HepG2 (cell line): ENCODE results near the gene TRABD. TPM values are rescaled to one million over a fixed set of nuclear protein-coding genes. Genes with fewer than 3 reads are reported as not detected.

Source experiments
- CREB3 ChIP-seq: sonication (generic); formaldehyde crosslinking; IDR thresholded peaks from 2 replicates; pipeline ENCODE4 v1.5.0; 2020; ENCODE audit warnings: missing genetic modification reagents
- CTCF ChIP-seq: sonication (generic); formaldehyde crosslinking; IDR thresholded peaks from 2 replicates; pipeline ENCODE4 v1.5.0; 2020; ENCODE audit warnings: mild to moderate bottlenecking, missing genetic modification reagents, moderate library complexity
- FOXK2 ChIP-seq: fragments of 450-650 bp; IDR thresholded peaks from 2 replicates; pipeline ENCODE4 v1.6.1; 2016
- FOXP1 ChIP-seq, 2 experiments: fragments of 450-650 bp in 1 of 2; IDR thresholded peaks; 2 replicates each; pipeline ENCODE4 v1.6.1; 2017 to 2018; ENCODE audit warnings: antibody characterized with exemption in 1 of 2
- GATAD1 ChIP-seq: IDR thresholded peaks from 2 replicates; pipeline ENCODE4 v1.6.1; 2016; ENCODE audit warnings: missing genetic modification reagents, missing compliant biosample characterization
- HIVEP1 ChIP-seq: sonication (generic); formaldehyde crosslinking; IDR thresholded peaks from 2 replicates; pipeline ENCODE4 v1.4.0; 2020; ENCODE audit warnings: mild to moderate bottlenecking, missing genetic modification reagents
- HNF4A ChIP-seq: sonication (generic); formaldehyde crosslinking; IDR thresholded peaks from 2 replicates; pipeline ENCODE4 v1.4.0; 2020; ENCODE audit warnings: missing genetic modification reagents
- JUNB ChIP-seq: sonication (generic); formaldehyde crosslinking; IDR thresholded peaks from 2 replicates; pipeline ENCODE4 v1.8.0; 2022; ENCODE audit warnings: missing genetic modification reagents, mild to moderate bottlenecking, borderline replicate concordance
- KMT2A ChIP-seq: sonication (generic); formaldehyde crosslinking; IDR thresholded peaks from 2 replicates; pipeline ENCODE4 v1.4.0; 2020; ENCODE audit warnings: missing genetic modification reagents
- MED1 ChIP-seq: sonication (generic); formaldehyde crosslinking; IDR thresholded peaks from 2 replicates; pipeline ENCODE4 v1.4.0; 2020; ENCODE audit warnings: missing genetic modification reagents
- MTA3 ChIP-seq: sonication (generic); formaldehyde crosslinking; IDR thresholded peaks from 2 replicates; pipeline ENCODE4 v1.4.0; 2020; ENCODE audit warnings: missing genetic modification reagents
- PHF8 ChIP-seq: sonication (generic); formaldehyde crosslinking; IDR thresholded peaks from 2 replicates; pipeline ENCODE4 v1.5.0; 2020; ENCODE audit warnings: missing genetic modification reagents
- POGZ ChIP-seq: sonication (generic); formaldehyde crosslinking; IDR thresholded peaks from 2 replicates; pipeline ENCODE4 v1.4.0; 2020; ENCODE audit warnings: mild to moderate bottlenecking, missing genetic modification reagents
- RELA ChIP-seq: sonication (generic); formaldehyde crosslinking; IDR thresholded peaks from 2 replicates; pipeline ENCODE4 v1.4.0; 2020; ENCODE audit warnings: missing genetic modification reagents
- SKI ChIP-seq: fragments of 450-650 bp; IDR thresholded peaks from one replicate; pipeline ENCODE4 v1.6.1; 2018; ENCODE audit warnings: mild to moderate bottlenecking; ENCODE audit not compliant: partially characterized antibody
- SMARCE1 ChIP-seq: fragments of 450-650 bp; IDR thresholded peaks from 2 replicates; pipeline ENCODE4 v1.6.1; 2017; ENCODE audit warnings: borderline replicate concordance
- SYNCRIP ChIP-seq: fragments of 200-400 bp; formaldehyde crosslinking; IDR thresholded peaks from 2 replicates; pipeline ENCODE4 v1.6.1; 2018; ENCODE audit warnings: mild to moderate bottlenecking, low read depth, low read length; ENCODE audit not compliant: insufficient read depth
- ZNF292 ChIP-seq: sonication (generic); formaldehyde crosslinking; IDR thresholded peaks from 2 replicates; pipeline ENCODE4 v1.8.1; 2022; ENCODE audit warnings: mild to moderate bottlenecking, low read depth, missing genetic modification reagents, borderline replicate concordance
- ZNF350 ChIP-seq: sonication (generic); formaldehyde crosslinking; IDR thresholded peaks from 2 replicates; pipeline ENCODE4 v1.4.0; 2020; ENCODE audit warnings: mild to moderate bottlenecking, low read depth, missing genetic modification reagents, borderline replicate concordance
- ZNF512B ChIP-seq: sonication (generic); formaldehyde crosslinking; IDR thresholded peaks from 2 replicates; pipeline ENCODE4 v1.5.1; 2020; ENCODE audit warnings: missing genetic modification reagents, mild to moderate bottlenecking, borderline replicate concordance
- ZNF619 ChIP-seq: sonication (generic); formaldehyde crosslinking; IDR thresholded peaks from 2 replicates; pipeline ENCODE4 v1.4.0; 2020; ENCODE audit warnings: mild to moderate bottlenecking, missing genetic modification reagents
- ZNF770 ChIP-seq: sonication (generic); formaldehyde crosslinking; IDR thresholded peaks from 2 replicates; pipeline ENCODE4 v1.5.0; 2020; ENCODE audit warnings: mild to moderate bottlenecking, missing genetic modification reagents
- ZSCAN21 ChIP-seq: sonication (generic); formaldehyde crosslinking; IDR thresholded peaks from 2 replicates; pipeline ENCODE4 v1.8.0; 2022; ENCODE audit warnings: mild to moderate bottlenecking, missing genetic modification reagents, moderate library complexity, borderline replicate concordance
- polyA plus RNA-seq, 8 experiments: library from polyadenylated mRNA; depleted of rRNA in 3 of 8; stranded (reverse) in 7 of 8; unstranded in 1 of 8; fragments of >200 nt; fragmentation: Illumina TruSeq in 4 of 8; extraction: Trizol in 4 of 8; gene quantifications; 2 replicates each; pipeline versions ENCODE4 v1.2.1 to v1.2.3, GENCODE V29; 2011 to 2016; ENCODE audit warnings: low read depth in 4 of 8, missing spikeins in 1 of 8, mixed read lengths in 1 of 8; ENCODE audit not compliant: insufficient read depth in 1 of 8
- total RNA-seq, 5 experiments: library from RNA; depleted of rRNA; stranded (reverse); fragments of >200 nt; fragmentation: Illumina TruSeq; extraction: Trizol; gene quantifications; 2 replicates each; pipeline ENCODE4 v1.2.3, GENCODE V29; 2016; ENCODE audit warnings: low read depth in 1 of 5

TRABD gene
- total and polyA plus RNA-seq, 2 of the 13 experiments (the other 11 are each of a cell fraction or from before 2014, with no cell fraction given) = 21.5 to 28.9 TPM

GRCh38 chr22:50244420-50245213, 58.9 kb downstream of the TRABD start, which contains the start of gene TUBGCP6 (continued):
- TF ChIP-seq CREB3 = peak; percentile 58; the same call in 1 of the 2 replicates
- peak; percentile 48; the same call in 1 of the 2 replicates for TF ChIP-seq HNF4A
- TF ChIP-seq KMT2A = peak; percentile 92
- peak; percentile 5; the same call in 1 of the 2 replicates for TF ChIP-seq ZNF512B (CRISPR knock-in tag)
- peak; percentile 77 for TF ChIP-seq POGZ (CRISPR knock-in tag)
- peak; percentile 88 for TF ChIP-seq ZSCAN21 (CRISPR knock-in tag)
- no peak for TF ChIP-seq SMARCE1
- TF ChIP-seq FOXK2 = 0 out of 2 replicates have a peak, but pooled peaks have one; percentile 47
- TF ChIP-seq RELA (CRISPR knock-in tag) = peak; percentile 78; the same call in 1 of the 2 replicates
- no peak for TF ChIP-seq MTA3 (CRISPR knock-in tag)
- peak; percentile 43; the same call in 1 of the 2 replicates for TF ChIP-seq CTCF (CRISPR knock-in tag)
- peak; percentile 41; the same call in 1 of the 2 replicates for TF ChIP-seq ZNF770 (CRISPR knock-in tag)
- TF ChIP-seq FOXP1 (IDR thresholded peaks at IDR 0.05) = no peak
- TF ChIP-seq FOXP1 (CRISPR knock-in tag; IDR thresholded peaks at IDR 0.05) = no peak
- TF ChIP-seq HIVEP1 (CRISPR knock-in tag) = peak; percentile 90
- peak; percentile 99 for TF ChIP-seq GATAD1 (CRISPR knock-in tag)
- TF ChIP-seq SYNCRIP = no peak
- peak; percentile 94 for TF ChIP-seq PHF8 (CRISPR knock-in tag)
- no peak for TF ChIP-seq JUNB
- TF ChIP-seq MED1 = peak; percentile 79
- peak; percentile 29; the same call in 1 of the 2 replicates for TF ChIP-seq ZNF292 (CRISPR knock-in tag)
- TF ChIP-seq ZNF619 (CRISPR knock-in tag) = peak; percentile 89; the same call in 1 of the 2 replicates
- TF ChIP-seq SKI = no peak
- peak; percentile 92 for TF ChIP-seq ZNF350
